Right forelimb (tissue), 1 donor: ENCODE results near the gene COG3.

Experiments used
- DNase-seq: peaks from one replicate; pipeline ENCODE4 v3.0.0-alpha.2; 2018

Gene COG3

DNA sequence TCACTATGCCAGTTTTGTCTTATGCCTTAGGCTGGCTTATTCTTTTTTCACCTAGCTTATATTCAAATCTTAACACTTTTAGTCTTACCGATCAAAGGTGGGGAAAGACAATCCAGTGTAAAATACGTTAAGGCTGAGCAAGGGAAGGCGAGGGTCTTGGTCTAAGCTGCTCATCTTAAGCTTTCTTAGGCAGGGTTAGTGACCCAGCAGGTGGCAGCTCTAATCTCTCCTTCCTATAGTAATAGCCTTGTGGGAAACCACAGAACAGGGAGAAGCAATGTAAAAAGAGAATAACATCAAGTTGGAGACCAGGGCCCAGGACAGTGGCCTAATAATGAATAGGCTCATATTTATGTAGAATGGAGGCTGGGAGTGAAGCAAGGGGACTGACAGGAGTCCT, 45.9 kb downstream of the COG3 start:
- no peak for DNase-seq

DNA sequence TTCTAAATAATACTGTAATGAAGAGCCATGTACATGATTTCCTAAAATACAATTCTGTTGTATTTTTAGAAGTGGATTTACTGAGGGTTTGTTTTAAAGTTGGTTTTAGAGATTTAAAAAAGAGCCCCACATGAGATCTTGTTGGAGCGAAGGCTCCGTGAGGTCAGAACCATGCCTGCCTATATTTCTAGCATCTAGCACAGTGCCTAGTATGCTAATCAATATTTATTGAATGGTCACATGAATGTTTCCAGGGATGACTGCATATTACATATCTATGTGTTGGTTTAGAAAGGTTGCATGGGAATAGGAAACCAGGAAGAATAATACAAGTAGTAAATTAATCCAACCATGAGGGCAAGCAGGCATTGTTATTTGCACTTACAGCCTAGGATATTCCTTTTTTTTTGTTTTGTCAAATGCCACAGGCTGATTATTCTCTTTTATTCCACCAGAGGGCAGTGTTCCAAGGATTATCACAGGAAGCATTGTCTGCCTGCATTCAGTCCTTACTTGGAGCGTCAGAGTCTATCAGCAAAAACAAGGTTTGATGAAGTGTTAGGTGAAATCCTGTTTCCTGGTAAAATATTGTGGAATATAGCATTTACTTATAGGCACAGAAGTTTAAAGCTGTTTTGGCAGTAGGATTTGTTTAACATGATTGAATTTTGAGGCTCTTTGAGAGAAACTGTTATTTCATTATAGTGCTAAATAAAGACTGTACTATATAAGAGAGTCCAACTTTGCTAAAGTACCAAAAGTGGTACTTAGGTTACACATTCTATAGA, 46.8 kb downstream of the COG3 start:
- DNase-seq = no peak

DNA sequence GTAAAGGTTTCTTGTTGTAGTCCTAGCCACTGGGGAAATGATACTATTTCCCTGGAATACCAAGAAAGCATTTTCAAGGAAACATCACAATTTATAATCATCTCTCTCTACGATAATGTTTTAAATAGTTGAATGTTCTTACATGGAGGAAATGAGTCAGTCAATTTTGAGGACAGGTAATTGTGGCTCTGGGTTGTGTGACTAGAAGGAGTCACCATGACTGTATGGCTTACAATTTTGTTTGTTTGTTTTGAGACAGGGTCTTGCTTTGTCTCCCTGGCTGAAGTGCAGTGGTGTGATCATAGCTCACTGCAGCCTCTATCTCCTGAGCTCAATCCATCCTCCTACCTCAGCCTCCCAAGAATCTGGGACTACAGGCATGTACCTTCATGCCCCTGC, 47.4 kb downstream of the COG3 start:
- DNase-seq = no peak

DNA sequence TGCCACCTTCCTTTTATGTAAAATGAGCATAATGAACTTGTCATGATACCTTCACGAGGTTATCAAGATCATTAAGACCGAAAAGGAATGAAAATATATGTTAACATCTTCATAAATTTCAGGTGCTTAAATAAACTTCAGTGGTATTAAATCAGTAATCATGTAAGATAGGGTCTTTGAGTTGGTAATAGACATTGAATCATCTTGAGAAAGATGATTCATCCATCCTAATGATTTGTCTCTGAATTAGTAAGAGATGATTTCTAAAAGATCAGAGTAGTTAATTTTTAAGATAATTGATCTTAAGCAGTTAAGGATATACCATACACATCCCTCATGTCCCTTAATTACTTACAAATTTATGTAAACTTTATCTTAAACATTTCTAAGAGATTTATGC, 52.0 kb downstream of the COG3 start:
- no peak for DNase-seq

DNA sequence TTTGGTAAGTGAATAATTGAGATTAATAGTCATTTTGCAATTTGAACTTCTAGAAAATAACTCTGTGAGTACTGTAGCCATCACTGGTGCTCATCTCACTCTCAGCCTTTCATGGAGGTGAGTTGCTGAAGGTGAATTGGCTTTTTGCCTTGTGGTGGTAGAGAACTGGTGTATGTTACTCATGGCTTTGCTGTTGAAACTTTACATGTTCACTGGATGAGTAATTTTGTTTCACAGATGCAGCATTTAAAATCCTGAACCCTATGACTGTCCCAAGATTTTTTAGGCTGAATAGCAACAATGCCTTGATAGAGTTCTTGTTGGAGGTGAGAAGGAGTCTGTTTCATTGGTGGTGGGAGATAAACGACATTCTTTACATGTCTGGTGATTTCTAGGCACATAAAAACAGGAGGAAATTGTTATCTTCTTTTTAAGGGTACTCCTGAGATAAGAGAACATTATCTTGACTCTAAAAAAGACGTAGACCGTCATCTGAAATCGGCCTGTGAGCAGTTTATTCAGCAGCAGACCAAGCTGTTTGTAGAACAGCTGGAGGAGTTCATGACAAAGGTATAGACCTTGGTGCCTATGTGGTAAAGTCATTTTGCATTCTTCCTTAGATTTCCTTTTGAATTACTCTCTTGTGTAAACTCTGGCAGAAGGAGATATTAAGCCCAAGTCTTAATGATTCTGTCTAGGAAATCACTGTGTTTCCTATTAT, 53.9 kb downstream of the COG3 start:
- no peak for DNase-seq

DNA sequence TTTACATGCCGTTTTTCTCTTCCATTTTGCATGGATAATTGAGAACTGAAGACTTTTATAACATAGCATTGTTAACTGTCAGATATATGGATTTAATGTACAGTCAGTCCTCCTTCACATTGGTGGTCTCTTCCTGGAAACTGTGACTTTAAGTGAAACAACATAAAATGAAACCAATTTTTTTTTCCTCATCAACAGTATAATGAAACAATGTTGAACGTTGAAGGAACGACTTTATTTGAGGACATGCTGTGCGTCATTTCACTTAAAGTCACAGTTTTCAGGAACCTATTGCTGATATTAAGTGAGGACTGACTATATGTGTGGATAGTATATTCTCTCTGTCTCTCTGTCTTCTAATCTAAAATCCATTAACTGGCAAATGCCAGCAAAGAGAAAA, 54.8 kb downstream of the COG3 start:
- no peak for DNase-seq

DNA sequence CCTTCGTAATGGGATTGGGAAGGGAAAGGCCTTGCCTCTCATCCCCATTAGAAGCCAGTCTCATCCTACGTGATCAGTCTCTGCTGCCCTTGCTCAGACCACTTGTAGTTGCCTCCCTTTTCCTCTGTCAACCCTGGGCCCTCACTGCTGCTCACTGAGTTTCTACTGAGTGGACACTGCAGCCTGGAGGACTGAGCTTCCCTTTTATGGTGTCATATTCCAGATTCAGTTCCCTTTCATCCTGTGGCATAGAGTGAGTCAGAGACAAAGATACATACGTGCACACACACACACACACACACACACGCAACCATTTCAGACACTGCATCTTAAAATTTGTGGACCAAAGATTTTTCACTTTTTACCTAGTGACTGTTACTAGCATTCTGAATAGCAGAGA, 56.6 kb downstream of the COG3 start:
- DNase-seq = no peak

DNA sequence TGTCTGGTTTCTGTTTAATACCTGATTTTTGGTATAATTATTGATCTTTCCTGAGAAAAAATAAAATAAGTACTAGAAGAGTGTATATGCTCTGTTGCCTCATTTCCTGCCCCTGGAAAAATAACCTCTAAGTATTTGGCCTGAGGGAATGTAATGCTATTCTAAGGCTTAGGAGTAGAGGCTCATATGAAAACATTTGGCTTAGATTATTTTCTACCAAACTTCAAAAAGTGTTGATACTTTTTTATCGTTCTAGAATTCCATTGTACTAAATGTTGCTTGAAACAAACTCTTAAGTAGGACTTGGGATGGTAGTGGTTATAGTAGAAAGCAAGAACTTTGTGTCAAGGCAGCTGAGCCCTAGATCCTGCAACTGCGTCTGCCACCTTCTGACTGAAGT, 57.8 kb downstream of the COG3 start:
- no peak for DNase-seq

DNA sequence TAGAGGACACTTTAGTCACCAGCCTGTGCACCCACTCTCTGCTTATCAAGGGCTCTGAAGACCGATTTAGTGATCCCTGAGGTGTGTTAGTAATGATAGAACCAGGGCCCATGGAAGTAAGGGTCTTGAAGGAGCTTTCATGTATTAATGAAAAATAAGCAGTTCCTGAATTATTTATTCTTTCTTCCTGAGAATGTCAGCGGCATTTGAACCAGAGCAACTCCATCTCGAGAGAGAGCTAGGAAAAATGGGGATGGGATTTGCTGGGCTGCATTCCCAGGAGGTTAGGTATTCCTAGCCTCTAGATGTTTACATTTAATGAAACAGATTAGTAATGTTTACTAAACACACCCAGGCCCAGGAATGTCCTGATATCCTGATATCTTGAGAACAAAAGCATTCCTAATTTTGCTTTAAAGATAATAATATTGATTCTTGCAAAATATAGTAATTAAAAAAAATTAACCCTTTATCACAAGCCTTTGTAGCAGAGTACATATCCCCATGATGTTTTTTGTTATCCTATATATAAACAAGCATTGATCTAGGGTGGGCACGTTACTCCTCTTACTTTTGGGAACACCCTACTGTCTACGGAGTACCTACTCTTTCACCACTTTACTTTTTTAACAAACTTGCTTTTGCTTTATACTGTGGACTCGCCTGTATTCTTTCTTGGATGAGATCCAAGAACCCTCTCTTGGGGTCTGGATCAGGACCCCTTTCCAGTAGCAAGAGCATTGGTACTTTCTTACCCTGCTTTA, 63.1 kb downstream of the COG3 start:
- no peak for DNase-seq

DNA sequence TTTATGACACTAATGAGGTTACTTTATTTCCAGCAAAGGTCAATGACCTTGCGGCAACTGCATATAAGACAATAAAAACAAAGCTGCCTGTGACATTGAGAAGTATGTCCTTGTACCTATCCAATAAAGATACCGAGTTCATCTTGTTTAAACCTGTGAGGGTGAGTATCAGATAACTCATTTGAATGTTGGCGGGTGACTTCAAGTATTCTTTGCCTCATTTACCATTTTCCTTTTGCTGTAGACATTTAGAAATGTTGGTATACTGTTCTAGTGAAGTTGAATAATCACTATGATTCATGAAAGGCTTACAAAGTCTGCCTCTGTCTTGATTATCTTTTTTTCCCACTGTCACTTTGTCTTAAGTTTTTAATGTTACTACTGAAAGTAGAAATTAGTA, 65.0 kb downstream of the COG3 start:
- no peak for DNase-seq

DNA sequence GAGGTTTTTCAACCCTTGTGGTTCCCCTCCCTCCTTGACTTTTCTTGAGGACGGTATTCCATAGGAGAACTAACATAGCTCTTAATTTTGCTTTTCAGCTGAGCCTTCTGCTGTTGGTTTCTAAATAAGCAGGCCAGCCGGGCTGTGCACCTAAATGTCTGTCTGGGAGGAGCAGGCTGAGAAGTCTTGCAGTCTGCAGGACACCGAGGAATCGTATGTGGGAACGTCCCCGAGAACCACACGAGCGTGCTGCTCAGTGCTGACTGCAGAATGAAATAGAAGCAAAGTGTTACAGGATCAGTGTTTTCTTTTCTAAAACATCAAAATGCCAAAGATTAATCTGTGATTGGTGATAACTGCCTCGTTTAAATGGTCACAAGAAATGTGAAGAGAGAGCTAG, 69.9 kb downstream of the COG3 start:
- no peak for DNase-seq

DNA sequence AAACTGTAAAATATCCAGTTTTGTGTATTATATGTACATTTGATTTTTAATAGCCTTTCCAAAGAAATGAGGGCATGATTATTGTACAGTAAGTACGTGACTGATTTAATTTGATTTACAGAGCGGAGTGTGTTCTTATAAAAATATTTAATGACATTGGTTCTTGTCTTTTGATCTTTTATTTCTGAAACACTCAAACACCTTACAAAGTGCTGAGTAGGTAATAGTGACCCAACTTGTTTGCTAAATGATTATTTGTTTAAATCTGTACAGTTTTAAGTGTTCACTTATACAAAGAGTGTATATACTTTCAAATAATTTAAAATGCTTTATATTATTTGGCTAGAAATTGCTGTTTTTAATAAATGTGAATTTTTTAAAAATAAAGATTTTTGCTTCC, 71.5 kb downstream of the COG3 start:
- DNase-seq = no peak

DNA sequence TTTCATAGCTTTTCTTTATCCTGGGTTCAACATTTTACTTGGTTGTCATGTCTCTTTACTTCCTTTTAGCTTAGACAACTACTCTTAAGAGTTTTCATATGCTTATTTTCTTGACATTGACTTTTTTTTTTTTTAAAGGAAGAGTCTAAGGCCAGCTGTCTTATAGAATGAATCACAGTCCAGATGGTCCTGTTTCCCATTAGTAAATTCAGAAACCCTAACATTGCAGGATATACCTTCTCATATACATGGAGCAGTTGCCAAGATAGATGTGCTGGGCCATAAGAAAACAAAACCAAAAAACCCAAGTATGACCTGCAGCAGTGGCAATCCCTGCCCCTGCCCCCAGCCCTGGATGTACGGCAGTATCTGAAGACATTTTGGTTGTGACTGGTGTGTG, 72.8 kb downstream of the COG3 start:
- DNase-seq = no peak

DNA sequence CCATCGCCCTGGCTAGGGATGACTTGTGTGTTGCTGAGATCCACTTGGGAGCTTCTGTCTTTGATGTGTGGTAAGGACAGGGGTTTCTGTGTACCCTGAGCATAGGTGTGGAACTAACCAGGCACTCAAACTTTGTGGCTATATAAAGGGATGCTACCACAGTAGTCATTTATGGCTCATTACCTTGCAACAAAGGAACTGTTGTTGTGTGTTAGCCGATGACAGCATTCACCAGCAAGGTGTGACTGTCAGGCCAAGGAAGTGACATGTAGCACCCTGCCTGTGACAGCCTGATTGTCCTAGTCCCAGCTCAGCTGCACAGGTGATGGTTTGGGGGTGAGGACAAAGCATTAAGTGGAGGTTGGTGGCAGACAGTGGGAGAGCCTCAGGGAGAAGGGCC, 73.6 kb downstream of the COG3 start:
- DNase-seq = no peak

DNA sequence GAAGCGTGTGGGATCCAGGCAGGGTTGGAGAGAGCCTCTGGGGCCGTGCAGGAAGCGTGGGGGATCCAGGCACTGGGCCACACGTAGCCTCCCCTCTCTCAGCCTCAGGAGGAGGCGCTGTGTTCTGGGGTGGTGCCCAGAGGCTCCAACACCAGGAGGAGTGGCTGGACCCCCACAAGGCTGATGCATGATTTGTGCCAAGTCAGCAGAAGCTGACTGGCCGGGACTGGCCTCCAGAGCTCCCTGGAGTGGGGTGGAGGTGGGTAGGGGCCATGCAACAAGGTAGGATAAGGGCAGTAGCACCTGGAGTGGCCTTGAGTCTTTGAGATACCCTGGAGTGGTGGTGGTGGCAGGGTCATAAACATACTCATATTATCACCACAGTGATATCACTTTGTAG, 75.5 kb downstream of the COG3 start:
- no peak for DNase-seq

DNA sequence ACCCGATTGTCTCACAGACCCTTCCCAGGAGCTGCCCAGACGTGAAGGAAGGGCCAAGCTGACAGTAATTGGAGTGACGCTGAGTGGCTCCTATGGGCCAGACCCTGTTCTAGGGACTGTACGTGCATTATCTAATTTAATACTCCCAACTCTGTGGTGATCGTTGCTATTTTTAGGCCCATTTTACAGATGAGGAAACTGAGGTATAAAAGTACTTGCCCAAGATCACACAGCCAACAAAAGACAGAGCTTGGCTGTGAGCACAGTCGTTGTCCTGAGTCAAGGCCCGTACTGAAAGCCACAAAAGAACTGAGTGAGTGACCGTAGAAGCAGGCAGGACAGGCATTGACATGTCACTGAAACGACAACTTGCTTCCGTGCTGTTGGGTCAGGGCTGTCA, 76.1 kb downstream of the COG3 start:
- no peak for DNase-seq

DNA sequence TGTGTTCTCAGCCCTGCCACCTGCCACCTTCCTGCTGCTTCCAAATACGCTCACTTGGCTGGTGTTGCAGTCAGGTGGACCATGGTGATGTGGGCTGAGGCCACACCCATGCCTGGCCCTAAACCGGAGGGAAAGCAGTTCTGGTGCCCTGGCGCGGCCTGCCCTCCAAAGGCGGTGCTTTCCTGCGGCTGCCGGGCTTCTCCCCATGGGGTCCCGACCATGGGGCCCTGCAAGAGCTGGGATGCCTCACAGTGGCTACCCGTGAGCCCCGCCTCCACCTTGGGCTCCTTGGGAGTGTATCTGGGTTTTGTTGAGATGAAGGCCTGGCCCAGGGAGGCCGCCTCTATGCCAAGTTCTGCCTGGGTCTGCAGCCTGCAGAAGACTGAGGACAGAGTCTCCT, 77.1 kb downstream of the COG3 start:
- no peak for DNase-seq

DNA sequence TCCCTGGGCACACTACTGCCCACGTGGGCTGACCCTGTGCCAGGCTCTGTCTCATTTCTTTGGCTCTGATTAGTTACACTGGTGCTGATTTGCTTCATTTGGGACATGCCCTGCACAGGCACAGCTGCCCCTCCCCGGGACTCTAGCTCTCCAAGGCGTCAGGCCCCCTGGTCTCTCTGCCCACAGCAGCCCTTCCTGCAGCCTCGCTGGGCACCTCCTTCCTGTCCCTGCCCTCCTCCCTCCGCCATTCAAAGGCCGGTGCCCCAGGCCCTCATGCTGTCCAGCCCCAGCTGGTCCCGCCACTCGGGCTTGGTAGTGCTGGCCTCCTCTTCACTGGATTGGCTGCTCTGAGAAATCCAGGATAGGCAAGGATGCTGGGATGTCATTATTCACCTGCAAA, 77.7 kb downstream of the COG3 start:
- DNase-seq = no peak

DNA sequence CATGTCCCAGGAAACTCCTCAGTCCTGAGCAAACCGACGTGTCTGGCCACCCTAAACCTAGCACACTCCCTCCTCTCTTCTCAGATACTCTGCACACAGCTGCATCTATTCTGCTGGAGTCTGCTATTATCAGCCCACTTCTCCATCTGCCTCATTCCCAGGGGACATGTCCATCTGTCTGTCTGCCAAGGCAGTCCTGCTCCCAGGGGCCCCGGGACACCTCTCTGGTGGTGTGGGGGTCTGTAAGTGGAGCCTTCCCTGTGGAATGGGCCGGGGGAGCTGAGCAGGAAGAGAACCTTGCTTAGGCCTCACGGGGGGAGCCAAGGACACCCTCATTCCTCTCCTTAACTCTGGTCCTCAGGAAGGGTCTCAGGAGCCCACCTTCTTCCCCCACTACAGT, 78.1 kb downstream of the COG3 start:
- no peak for DNase-seq

DNA sequence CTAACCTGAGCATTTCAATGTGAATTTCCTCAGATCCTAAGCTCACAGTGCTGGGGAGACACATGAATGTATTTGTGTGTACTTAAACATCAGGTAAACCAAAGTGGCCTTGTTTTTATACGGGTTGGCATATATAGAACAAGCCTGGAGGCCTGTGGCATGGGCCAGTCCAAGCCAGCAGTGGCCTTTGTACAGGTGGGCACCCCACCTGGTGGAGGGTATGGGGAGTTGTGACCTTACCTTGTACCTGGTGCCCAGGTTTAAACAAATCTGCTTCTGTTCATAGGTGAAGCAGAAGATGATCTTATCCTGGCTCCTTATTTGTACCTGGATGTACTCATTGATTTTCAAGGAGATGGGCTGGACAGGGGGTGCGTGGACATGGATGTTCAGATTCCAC, 79.8 kb downstream of the COG3 start:
- DNase-seq = no peak

DNA sequence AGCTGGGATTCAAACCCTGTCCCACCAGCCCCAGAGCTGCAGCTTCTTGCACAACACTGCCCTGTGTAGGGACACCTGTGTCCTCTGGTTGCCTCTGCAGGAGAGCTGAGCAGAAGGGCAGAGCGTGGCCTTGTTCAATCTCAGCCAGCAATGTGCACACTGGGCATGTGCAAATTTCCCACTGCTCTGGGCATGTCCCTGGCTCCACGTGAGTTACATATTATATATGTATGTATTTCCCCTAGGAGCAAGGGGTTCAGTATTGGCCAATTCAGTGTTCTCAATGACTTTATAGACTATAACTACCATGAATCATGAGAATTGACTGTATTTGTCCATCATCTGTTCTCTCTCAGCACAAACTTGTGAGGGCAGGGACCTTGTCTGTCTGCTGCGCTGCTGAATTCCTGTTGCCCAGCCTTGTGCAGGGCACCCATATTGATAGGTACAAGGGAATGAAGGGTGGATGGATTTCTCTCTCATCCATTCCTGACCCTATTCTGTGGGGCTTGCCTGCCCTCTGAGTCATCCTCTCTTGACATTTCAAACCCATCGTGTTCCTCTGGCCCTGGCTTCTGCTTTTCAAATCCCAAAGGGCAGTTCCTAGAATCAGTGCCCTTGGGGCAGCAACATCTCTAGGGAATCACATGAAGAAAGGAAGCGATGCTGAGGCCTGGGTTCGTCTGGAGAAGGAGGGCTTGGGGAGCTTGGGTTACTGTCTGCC, 81.1 kb downstream of the COG3 start:
- DNase-seq = no peak

DNA sequence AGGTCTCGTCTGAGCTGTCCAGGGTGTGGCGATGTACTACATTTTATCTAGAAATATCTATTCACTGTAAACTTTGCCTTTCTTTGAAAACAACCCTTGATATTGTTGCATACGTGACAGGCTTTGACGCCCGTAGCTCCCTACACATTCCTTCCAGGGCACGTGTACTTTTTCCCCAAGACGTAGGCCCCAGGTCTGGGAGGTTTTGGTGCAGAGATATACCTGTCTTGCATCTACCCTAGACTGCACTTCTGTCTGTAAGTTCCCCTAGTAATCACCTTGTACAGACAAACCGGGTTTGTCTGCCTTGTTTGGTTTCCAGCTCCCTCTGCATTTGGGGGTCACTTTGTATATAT, 81.6 kb downstream of the COG3 start:
- no peak for DNase-seq

DNA sequence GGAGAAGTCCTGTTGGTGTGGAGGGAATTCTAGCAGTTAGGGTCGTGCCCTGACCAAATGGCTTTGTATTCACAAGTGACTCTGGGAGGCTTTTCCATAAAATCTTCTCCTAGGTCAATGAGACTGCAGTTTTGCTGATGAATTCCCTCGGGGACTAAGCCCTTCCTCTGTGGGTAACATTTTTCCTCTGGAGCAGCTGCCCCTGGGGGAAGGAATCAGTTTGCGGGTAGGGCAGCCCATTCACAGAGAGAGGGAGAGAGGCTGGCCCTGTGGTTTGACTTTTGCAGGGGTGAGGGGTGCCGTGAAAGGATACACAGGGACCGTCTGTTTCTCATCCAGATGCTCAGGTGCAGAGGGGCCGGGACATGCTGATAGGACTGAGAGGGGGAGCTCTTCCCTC, 83.5 kb downstream of the COG3 start:
- DNase-seq = no peak
